Ascending aorta (tissue), 2 donors: ENCODE results near the gene NPFF. TPM values are rescaled to one million over a fixed set of nuclear protein-coding genes. Genes with fewer than 3 reads are reported as not detected.

Experiments
- DNase-seq, 2 donors: peaks; one replicate each; pipeline ENCODE4 v3.0.0-alpha.2; 2019; ENCODE audit warnings: low spot score in 2 of 2
- H3K27ac ChIP-seq, 2 donors: fragments of 200-600 bp; sonication (generic); one replicate each; pipeline ENCODE4 v1.5.1; 2016 to 2017; ENCODE audit warnings: mild to moderate bottlenecking in 1 of 2
- H3K27me3 ChIP-seq: fragments of 200-600 bp; sonication (generic); one replicate; pipeline ENCODE4 v1.5.1; 2017
- H3K36me3 ChIP-seq, 2 donors: fragments of 200-600 bp; sonication (generic); one replicate each; pipeline ENCODE4 v1.5.1; 2016
- H3K4me1 ChIP-seq, 2 donors: fragments of 200-600 bp; sonication (generic); one replicate each; pipeline ENCODE4 v1.5.1; 2016 to 2017; ENCODE audit warnings: mild to moderate bottlenecking in 1 of 2
- H3K4me3 ChIP-seq, 2 donors: fragments of 200-600 bp; sonication (generic); one replicate each; pipeline ENCODE4 v1.5.1; 2016 to 2017; ENCODE audit warnings: mild to moderate bottlenecking in 1 of 2
- H3K9me3 ChIP-seq, 2 donors: fragments of 200-600 bp; sonication (generic); one replicate each; pipeline ENCODE4 v1.5.1; 2016
- intact Hi-C: fragments of 100-400 bp; cut with DNase I; formaldehyde crosslinking; loops from one replicate; pipeline ENCODE4 v1.15.1; 2023
- total RNA-seq: library from RNA; depleted of rRNA; stranded (reverse); fragments of >200 nt; gene quantifications from one replicate; pipeline ENCODE4 v1.1.0, GENCODE V29; 2016
- TF ChIP-seq, protein P1 (sequence below), 3 experiments: fragments of 200-600 bp in 2 of 3; fragments of 450-650 bp in 1 of 3; sonication (generic) in 2 of 3; IDR thresholded peaks; one replicate each; pipeline ENCODE4 v1.5.1; 2016 to 2019; ENCODE audit warnings: antibody characterized with exemption in 3 of 3, mild to moderate bottlenecking in 1 of 3, moderate library complexity in 1 of 3

Gene NPFF
- total RNA-seq, 1 donor from 2014 or later = 2.8 TPM

DNA sequence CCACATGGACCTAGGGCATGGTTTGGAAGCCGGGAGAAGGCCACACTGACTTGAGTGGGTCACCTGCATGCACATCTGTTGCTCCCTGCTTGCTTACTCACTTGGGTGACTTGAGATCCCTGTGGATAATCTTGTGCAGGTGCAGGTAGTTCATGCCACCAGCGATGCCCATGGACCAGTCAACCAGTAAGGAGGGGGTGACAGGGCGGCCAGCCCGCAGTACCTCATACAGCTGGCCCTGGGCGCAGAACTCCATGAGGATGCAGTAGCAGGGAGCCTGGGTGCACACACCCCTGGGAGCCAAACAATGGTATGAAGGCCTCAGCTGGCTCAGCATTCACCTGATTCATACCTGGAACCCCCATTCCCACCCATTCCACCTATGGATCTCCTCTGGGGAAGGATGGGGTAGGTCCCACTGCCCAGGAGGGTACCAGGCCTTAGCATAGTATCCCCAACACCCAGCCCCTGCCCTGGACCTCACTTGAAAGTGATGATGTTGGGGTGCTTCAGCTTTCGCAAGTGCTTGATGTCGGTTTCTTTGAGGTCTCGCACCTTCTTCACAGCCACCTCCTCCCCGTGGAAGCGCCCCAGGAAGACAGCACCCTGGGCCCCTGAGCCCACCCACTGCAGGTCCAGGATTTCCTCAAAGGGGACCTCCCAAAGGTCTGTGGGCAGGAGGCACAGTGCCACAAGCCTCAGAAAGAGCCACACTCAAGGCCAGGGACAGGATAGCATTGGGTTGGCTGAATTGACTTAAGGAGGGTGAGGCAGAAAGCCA is 21.1 kb downstream of the NPFF start:
- DNase-seq = peak in 1 of 2 donors; percentile 56
- H3K36me3 ChIP-seq = peaks cover 57 to 66% of the 10 kb centered on the region in 2 donors
- intact Hi-C loops = no loop called here

DNA sequence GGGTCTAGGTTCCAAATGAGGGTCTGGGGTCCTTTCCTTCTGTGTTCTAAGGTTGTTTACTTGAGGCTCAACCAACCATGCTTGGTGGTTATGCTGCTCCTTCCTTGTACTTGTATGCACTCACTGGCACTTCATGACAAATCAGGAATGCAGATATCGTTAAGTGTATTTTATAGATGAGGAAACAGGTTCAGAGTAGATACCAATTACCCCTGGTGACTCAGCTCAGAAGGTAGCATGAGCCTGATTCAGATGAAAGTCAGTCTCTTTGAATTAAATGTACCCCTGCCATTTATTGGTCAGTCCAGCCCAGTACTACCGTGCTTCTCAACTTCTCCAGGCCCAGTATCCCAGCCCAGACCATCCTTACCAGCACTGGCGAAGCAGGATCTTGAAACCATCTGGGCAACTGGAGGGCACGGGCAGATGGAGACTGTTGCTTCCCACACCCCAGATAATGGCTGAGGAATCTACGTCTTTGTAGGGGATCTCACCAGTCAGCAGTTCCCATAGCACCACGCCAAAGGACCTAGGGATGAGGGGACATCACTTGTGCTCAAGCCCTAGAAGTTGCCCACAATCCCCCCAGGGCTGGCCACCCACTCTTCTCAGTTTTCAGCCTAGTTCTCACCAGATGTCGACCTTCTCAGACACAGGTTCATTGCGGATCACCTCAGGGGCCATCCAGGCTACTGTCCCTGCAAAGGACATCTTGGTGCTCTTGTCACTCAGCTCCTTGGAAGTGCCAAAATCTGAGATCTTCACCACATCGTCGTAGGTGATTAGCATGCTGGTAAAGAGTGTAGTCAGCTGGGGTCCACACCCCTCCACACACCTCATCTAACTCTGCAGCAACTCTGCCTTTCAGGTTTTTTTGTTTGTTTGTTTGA is 22.4 kb downstream of the NPFF start:
- peaks cover 68 to 78% of the 10 kb centered on the region in 2 donors for H3K36me3 ChIP-seq
- H3K4me3 ChIP-seq = no peak overlapping the region
- DNase-seq = peak in 1 of 2 donors; percentile 46
- no peaks in the 10 kb centered on the region for H3K9me3 ChIP-seq
- no peaks in the 10 kb centered on the region for H3K27me3 ChIP-seq
- H3K4me1 ChIP-seq = no peaks in the 10 kb centered on the region
- no peak overlapping the region for H3K27ac ChIP-seq
- TF ChIP-seq, protein P1, sequence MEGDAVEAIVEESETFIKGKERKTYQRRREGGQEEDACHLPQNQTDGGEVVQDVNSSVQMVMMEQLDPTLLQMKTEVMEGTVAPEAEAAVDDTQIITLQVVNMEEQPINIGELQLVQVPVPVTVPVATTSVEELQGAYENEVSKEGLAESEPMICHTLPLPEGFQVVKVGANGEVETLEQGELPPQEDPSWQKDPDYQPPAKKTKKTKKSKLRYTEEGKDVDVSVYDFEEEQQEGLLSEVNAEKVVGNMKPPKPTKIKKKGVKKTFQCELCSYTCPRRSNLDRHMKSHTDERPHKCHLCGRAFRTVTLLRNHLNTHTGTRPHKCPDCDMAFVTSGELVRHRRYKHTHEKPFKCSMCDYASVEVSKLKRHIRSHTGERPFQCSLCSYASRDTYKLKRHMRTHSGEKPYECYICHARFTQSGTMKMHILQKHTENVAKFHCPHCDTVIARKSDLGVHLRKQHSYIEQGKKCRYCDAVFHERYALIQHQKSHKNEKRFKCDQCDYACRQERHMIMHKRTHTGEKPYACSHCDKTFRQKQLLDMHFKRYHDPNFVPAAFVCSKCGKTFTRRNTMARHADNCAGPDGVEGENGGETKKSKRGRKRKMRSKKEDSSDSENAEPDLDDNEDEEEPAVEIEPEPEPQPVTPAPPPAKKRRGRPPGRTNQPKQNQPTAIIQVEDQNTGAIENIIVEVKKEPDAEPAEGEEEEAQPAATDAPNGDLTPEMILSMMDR (IDR thresholded peaks at IDR 0.05) = no peak
- intact Hi-C loops = no loop called here

More for the DNA sequence above, 21.1 kb downstream of the NPFF start:
- no peaks in the 10 kb centered on the region for H3K27me3 ChIP-seq
- no peaks in the 10 kb centered on the region for H3K4me1 ChIP-seq
- H3K4me3 ChIP-seq = no peak overlapping the region
- H3K27ac ChIP-seq = peak overlapping the region in 1 of 2 donors; percentile 0
- TF ChIP-seq, protein P1 (IDR thresholded peaks at IDR 0.05) = no peak
- H3K9me3 ChIP-seq = no peaks in the 10 kb centered on the region

DNA sequence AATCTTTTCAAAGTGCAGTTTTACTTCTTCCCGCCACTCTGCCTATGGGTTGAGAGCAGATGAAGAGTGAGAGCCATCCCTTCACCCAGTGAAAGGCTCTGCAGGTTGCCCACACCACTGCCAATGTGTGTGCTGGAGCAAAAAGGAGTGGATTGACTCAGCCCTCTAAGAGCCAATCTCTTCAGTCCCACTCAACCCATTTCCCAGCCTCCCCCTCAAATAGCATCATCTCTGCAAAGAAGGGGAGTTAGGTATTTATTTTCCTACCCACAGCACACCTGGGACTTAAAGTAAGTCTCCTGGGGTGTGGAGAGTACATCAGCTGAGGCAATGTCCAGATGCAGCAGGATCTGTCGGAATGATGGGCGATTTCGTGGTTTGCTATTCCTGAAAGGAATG is 23.3 kb downstream of the NPFF start:
- Histone ChIP-seq H3K4me1 (no peaks in the 10 kb centered on the region), H3K36me3 (peaks cover 77 to 85% of the 10 kb centered on the region in 2 donors), H3K9me3 (no peaks in the 10 kb centered on the region), H3K4me3 (no peak overlapping the region), H3K27me3 (no peaks in the 10 kb centered on the region), H3K27ac (no peak overlapping the region)
- peak in 1 of 2 donors; percentile 13 for DNase-seq
- intact Hi-C loops = no loop called here
- TF ChIP-seq, protein P1 (IDR thresholded peaks at IDR 0.05) = no peak

DNA sequence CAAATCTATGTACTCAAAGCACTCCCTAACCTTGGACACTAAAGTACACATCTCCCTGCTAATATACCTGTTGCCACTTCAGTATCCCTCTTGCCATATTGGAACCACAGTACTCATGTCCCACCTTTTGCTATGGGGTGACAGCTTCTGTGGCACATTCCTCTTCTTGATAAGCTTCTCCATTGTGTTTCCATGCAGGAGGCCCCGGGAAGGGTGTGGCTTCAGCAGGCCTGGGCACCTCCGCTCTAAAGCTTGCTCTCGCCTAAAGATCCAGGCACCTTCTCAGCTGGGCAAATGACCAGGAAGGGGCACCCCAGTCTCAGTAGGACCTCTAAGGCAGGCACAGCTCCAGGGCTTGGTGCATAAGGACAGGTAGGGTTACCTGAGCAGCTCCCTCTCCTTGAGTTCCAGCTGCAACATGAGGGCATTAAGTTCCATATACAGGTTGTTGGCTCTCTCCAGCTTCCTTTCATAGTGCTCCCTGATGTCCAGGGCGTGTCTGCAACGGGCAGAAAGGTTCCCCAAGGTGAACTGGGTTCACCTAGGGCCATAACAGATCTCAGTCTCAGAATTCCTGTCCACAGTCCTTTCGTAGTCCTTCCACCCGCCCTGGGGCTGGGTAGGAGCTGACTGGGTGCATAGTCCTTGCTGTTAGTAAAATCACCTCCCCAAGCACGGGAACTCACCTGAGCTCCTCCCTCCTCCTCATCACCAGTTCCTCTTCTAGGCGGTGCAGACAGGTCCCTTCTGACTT is 23.9 kb downstream of the NPFF start:
- DNase-seq = peak in 1 of 2 donors; percentile 55

More for the DNA sequence above, 23.9 kb downstream of the NPFF start:
- TF ChIP-seq, protein P1 (IDR thresholded peaks at IDR 0.05) = no peak
- Histone ChIP-seq H3K27ac (no peak overlapping the region), H3K36me3 (peaks cover 81 to 91% of the 10 kb centered on the region in 2 donors), H3K4me1 (no peaks in the 10 kb centered on the region), H3K9me3 (no peaks in the 10 kb centered on the region), H3K27me3 (no peaks in the 10 kb centered on the region), H3K4me3 (no peak overlapping the region)
- intact Hi-C loops = no loop called here
